Body of pancreas (tissue), 4 donors: ENCODE measurements around the gene B3GNT4.

Experiments
- POLR2A ChIP-seq, 3 donors: fragments of 450-650 bp; IDR thresholded peaks; one replicate each; pipeline ENCODE4 v1.6.1; 2016; ENCODE audit warnings: antibody characterized with exemption in 3 of 3, mild to moderate bottlenecking in 2 of 3
- TF ChIP-seq, protein P1 (sequence below), 7 experiments: fragments of 450-650 bp in 4 of 7; fragments of 200-600 bp in 3 of 7; sonication (generic) in 3 of 7; IDR thresholded peaks; one replicate each; pipeline ENCODE4 v1.5.1; 2016 to 2019; ENCODE audit warnings: antibody characterized with exemption in 7 of 7

DNA sequence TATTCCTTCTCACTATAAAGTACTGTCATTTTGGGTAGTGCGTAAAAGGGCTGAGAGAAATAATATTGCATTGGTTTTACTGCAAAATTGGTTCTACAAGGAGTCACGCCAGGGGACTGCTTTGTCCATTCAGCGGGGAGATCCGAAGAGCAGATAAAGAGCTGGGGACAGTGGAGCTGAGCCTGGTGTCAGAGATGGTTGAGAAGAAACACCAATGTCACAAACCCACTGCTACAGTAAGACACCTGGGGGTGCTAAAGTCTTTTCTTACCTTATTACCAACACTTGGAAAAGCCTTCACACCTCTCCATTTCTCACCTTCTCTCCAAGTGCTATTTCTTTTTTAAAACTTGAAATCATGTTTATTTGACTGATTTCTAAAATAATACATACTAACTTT is 43.6 kb upstream of the B3GNT4 start:
- no peak for TF ChIP-seq POLR2A (IDR thresholded peaks at IDR 0.05)
- TF ChIP-seq, protein P1, sequence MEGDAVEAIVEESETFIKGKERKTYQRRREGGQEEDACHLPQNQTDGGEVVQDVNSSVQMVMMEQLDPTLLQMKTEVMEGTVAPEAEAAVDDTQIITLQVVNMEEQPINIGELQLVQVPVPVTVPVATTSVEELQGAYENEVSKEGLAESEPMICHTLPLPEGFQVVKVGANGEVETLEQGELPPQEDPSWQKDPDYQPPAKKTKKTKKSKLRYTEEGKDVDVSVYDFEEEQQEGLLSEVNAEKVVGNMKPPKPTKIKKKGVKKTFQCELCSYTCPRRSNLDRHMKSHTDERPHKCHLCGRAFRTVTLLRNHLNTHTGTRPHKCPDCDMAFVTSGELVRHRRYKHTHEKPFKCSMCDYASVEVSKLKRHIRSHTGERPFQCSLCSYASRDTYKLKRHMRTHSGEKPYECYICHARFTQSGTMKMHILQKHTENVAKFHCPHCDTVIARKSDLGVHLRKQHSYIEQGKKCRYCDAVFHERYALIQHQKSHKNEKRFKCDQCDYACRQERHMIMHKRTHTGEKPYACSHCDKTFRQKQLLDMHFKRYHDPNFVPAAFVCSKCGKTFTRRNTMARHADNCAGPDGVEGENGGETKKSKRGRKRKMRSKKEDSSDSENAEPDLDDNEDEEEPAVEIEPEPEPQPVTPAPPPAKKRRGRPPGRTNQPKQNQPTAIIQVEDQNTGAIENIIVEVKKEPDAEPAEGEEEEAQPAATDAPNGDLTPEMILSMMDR (IDR thresholded peaks at IDR 0.05) = no peak
